ACHN (cell line): ENCODE results near the gene PDZK1IP1.
"Not testable (repeated sequence)": the region's sequence is repeated elsewhere in the genome, so short reads cannot be mapped to it uniquely, and the experiment has no call there.

ENCODE experiments used
- DNase-seq: peaks from one replicate; pipeline ENCODE4 v3.0.0-alpha.2; 2015
- in situ Hi-C: cut with HindIII; loops from 2 replicates; pipeline ENCODE4 v1.10.0; 2017; ENCODE audit warnings: low sequenced_read_pairs, low pct_ligation_motif_present, low pct_unique_long_range_greater_than_20kb

Gene PDZK1IP1

GRCh38 chr1:47207803-47208373 lies 18.1 kb upstream of the PDZK1IP1 start:
- in situ Hi-C loops, result no loop called here
- DNase-seq, result no peak

GRCh38 chr1:47205918-47206317 lies 16.1 kb upstream of the PDZK1IP1 start:
- in situ Hi-C loops, result no loop called here
- DNase-seq, result no peak

- in situ Hi-C loops, DNase-seq: not testable (repeated sequence)
These were observed 13.7 kb upstream of the PDZK1IP1 start for GRCh38 chr1:47203504-47203903.

GRCh38 chr1:47201179-47201578 lies 11.3 kb upstream of the PDZK1IP1 start:
- in situ Hi-C loops, result no loop called here
- DNase-seq, result no peak

- in situ Hi-C loops, result no loop called here
These were observed 8.4 kb upstream of the PDZK1IP1 start for GRCh38 chr1:47198214-47198613.

GRCh38 chr1:47196622-47197021 lies 6.8 kb upstream of the PDZK1IP1 start:
- no peak for DNase-seq
- in situ Hi-C loops, result no loop called here

More at GRCh38 chr1:47198214-47198613, 8.4 kb upstream of the PDZK1IP1 start:
- no peak for DNase-seq

- DNase-seq, in situ Hi-C loops: not testable (repeated sequence)
These were observed 6.1 kb upstream of the PDZK1IP1 start for GRCh38 chr1:47195981-47196380.

- in situ Hi-C loops, result no loop called here
- no peak for DNase-seq
These were observed 4.5 kb upstream of the PDZK1IP1 start for GRCh38 chr1:47194311-47194710.

GRCh38 chr1:47193496-47193895 lies 3.7 kb upstream of the PDZK1IP1 start:
- in situ Hi-C loops, DNase-seq: not testable (repeated sequence)

GRCh38 chr1:47192458-47193384 lies 2.9 kb upstream of the PDZK1IP1 start:
- in situ Hi-C loops, result no loop called here
- peak; percentile 73 for DNase-seq

- peak; percentile 12 for DNase-seq
- in situ Hi-C loops, result no loop called here
These were observed 2.2 kb upstream of the PDZK1IP1 start for GRCh38 chr1:47191940-47192457.

- DNase-seq, result no peak
- in situ Hi-C loops, result no loop called here
These were observed 1.0 kb upstream of the PDZK1IP1 start for GRCh38 chr1:47190857-47191256.

GRCh38 chr1:47190509-47190855 lies 646 bp upstream of the PDZK1IP1 start:
- no peak for DNase-seq
- in situ Hi-C loops, result no loop called here

- in situ Hi-C loops, result no loop called here
- DNase-seq, result no peak
These were observed 748 bp downstream of the PDZK1IP1 start for GRCh38 chr1:47188791-47189785.

GRCh38 chr1:47187926-47188250 lies 1.9 kb downstream of the PDZK1IP1 start:
- DNase-seq, result no peak
- in situ Hi-C loops, result no loop called here

- DNase-seq, result no peak
- in situ Hi-C loops, result no loop called here
These were observed 2.5 kb downstream of the PDZK1IP1 start for GRCh38 chr1:47187231-47187925.

GRCh38 chr1:47186267-47187185 lies 3.3 kb downstream of the PDZK1IP1 start:
- in situ Hi-C loops, result no loop called here
- DNase-seq, result no peak
